Chondrocyte (in vitro differentiated cells): ENCODE results near the gene CCDC8. TPM values are rescaled to one million over a fixed set of nuclear protein-coding genes. Genes with fewer than 3 reads are reported as not detected.

Experiments used
- DNase-seq: peaks from one replicate; pipeline ENCODE4 v3.0.0; 2021; ENCODE audit warnings: mixed read lengths, low spot score
- H3K27ac Mint-ChIP-seq: one replicate; pipeline ENCODE4 v1.8.0; 2021; ENCODE audit warnings: mild to moderate bottlenecking, moderate library complexity, mixed read lengths; ENCODE audit not compliant: unreplicated experiment
- H3K27me3 Mint-ChIP-seq: 2 replicates; pipeline ENCODE4 v1.8.0; 2021; ENCODE audit warnings: low read depth, mixed read lengths
- H3K36me3 Mint-ChIP-seq: 2 replicates; pipeline ENCODE4 v1.8.0; 2021; ENCODE audit warnings: low read depth, mixed read lengths
- H3K4me1 Mint-ChIP-seq: 2 replicates; pipeline ENCODE4 v1.8.0; 2021; ENCODE audit warnings: low read depth, mild to moderate bottlenecking, mixed read lengths
- H3K4me3 Mint-ChIP-seq: one replicate; pipeline ENCODE4 v1.8.0; 2021; ENCODE audit warnings: mild to moderate bottlenecking, moderate library complexity, mixed read lengths; ENCODE audit not compliant: unreplicated experiment
- H3K9me3 Mint-ChIP-seq: 2 replicates; pipeline ENCODE4 v1.8.0; 2021; ENCODE audit warnings: low read depth, mixed read lengths
- total RNA-seq: library from RNA; stranded (reverse); gene quantifications from 3 replicates; pipeline ENCODE4 v1.2.1, GENCODE V29; 2021
- TF ChIP-seq, protein P1 (sequence below): fragments of 200-600 bp; sonication (generic); IDR thresholded peaks from 2 replicates; pipeline ENCODE4 v1.5.0; 2021; ENCODE audit warnings: antibody characterized with exemption, mild to moderate bottlenecking, moderate library complexity

Gene CCDC8
- total RNA-seq, 1 donor from 2014 or later = 39.3 TPM

DNA sequence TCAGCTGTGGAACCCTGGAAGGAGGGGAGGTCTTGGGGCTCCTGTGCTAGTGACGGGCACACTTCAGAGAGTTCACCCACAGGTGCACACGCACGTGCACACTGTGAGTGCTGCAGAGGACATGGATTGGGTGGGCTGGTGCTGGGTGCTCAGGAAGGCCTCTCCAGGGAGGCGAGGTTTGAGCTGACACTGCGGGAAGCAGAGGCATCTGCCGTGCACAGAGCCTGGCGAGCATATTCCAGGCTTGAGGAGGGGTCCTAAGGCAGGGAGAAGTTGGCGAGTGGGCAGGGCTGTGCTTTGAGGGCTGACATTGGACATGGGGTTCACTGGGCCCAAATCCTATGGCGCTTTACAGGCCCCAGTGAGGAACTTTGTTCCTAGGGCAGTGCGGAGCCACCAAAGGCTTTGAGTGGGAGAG lies 25.6 kb downstream of the CCDC8 start:
- H3K4me1 Mint-ChIP-seq = peaks cover 21% of the 10 kb centered on the region
- H3K27ac Mint-ChIP-seq = no peak overlapping the region
- H3K4me3 Mint-ChIP-seq = no peak overlapping the region
- peaks cover 48% of the 10 kb centered on the region for H3K36me3 Mint-ChIP-seq
- H3K27me3 Mint-ChIP-seq = no peaks in the 10 kb centered on the region
- H3K9me3 Mint-ChIP-seq = peaks cover 5% of the 10 kb centered on the region
- DNase-seq = peak; percentile 66
- TF ChIP-seq, protein P1, sequence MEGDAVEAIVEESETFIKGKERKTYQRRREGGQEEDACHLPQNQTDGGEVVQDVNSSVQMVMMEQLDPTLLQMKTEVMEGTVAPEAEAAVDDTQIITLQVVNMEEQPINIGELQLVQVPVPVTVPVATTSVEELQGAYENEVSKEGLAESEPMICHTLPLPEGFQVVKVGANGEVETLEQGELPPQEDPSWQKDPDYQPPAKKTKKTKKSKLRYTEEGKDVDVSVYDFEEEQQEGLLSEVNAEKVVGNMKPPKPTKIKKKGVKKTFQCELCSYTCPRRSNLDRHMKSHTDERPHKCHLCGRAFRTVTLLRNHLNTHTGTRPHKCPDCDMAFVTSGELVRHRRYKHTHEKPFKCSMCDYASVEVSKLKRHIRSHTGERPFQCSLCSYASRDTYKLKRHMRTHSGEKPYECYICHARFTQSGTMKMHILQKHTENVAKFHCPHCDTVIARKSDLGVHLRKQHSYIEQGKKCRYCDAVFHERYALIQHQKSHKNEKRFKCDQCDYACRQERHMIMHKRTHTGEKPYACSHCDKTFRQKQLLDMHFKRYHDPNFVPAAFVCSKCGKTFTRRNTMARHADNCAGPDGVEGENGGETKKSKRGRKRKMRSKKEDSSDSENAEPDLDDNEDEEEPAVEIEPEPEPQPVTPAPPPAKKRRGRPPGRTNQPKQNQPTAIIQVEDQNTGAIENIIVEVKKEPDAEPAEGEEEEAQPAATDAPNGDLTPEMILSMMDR = no peak

DNA sequence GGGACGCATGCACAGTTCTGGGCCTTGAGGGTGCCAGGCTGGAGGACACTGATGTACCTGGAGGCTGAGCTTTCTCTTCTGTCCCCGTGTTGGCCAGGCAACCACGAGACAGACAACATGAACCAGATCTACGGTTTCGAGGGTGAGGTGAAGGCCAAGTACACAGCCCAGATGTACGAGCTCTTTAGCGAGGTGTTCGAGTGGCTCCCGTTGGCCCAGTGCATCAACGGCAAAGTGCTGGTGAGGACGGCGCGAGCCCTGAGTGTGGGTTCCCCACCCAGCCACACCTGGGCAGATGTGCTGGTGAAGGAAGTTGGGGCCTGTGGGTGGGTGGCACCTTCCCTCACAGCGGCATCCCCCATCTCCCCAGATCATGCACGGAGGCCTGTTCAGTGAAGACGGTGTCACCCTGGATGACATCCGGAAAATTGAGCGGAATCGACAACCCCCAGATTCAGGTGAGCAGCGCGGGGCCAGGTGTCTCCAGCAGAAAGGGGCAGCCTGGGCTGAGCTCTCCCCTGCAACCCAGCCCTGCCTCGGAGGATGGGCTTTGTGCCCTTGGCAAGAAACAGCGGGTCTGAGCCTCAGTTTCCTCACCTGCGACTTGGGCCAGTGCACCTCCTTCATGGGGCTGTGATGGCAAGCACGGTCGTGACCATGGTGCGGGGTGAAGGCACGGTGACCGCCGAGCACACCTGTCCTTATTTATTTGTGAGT lies 26.2 kb downstream of the CCDC8 start:
- TF ChIP-seq, protein P1 = no peak
- peak; percentile 73 for DNase-seq
- H3K27ac Mint-ChIP-seq = peak overlapping the region; percentile 15
- peaks cover 18% of the 10 kb centered on the region for H3K4me1 Mint-ChIP-seq
- no peak overlapping the region for H3K4me3 Mint-ChIP-seq
- peaks cover 53% of the 10 kb centered on the region for H3K36me3 Mint-ChIP-seq
- no peaks in the 10 kb centered on the region for H3K27me3 Mint-ChIP-seq
- peaks cover 5% of the 10 kb centered on the region for H3K9me3 Mint-ChIP-seq

DNA sequence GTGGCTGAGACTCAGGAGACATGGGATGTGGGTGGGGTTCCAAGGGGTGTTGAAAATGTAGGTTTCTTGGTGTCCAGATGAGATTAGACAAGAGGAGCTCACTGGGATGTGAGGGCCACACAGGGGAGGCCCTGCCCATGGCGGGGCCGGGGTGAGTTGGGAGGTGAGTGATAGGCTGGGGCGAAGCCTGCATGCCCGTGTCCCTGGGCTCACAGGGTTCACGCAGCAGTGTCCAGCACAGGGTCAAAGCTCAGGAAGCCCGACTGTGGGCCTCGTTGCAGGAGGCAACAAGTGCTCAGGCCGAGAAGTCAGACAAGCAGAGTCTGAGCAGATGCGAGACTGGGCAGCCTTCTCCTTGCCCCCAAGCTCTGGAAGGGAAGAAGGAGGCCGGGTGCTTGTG lies 27.2 kb downstream of the CCDC8 start:
- peak; percentile 50 for DNase-seq
- H3K9me3 Mint-ChIP-seq = peaks cover 5% of the 10 kb centered on the region
- peaks cover 53% of the 10 kb centered on the region for H3K36me3 Mint-ChIP-seq
- TF ChIP-seq, protein P1 = no peak
- peaks cover 10% of the 10 kb centered on the region for H3K4me1 Mint-ChIP-seq
- no peaks in the 10 kb centered on the region for H3K27me3 Mint-ChIP-seq
- no peak overlapping the region for H3K4me3 Mint-ChIP-seq
- no peak overlapping the region for H3K27ac Mint-ChIP-seq

DNA sequence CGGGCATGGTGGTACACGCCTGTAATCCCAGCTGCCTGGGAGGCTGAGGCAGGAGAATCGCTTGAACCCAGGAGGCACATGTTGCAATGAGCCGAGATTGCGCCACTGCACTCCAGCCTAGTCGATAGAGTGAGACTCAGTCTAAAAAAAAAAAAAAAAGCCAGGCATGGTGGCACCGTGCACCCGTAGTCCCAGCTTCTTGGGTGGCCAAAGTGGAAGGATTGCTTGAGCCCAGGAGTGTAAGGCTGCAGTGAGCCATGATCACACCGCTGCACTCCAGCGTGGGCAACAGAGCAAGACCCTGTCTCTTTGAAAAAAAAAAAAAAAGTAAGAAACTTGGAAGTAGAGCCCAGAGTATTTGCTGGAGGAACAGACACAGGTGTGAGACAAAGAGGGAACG lies 27.7 kb downstream of the CCDC8 start:
- no peaks in the 10 kb centered on the region for H3K27me3 Mint-ChIP-seq
- H3K27ac Mint-ChIP-seq = peak overlapping the region; percentile 22
- H3K9me3 Mint-ChIP-seq = peaks cover 5% of the 10 kb centered on the region
- peak; percentile 30 for DNase-seq
- H3K36me3 Mint-ChIP-seq = peaks cover 57% of the 10 kb centered on the region
- no peak overlapping the region for H3K4me3 Mint-ChIP-seq
- peaks cover 12% of the 10 kb centered on the region for H3K4me1 Mint-ChIP-seq
- TF ChIP-seq, protein P1 = no peak

DNA sequence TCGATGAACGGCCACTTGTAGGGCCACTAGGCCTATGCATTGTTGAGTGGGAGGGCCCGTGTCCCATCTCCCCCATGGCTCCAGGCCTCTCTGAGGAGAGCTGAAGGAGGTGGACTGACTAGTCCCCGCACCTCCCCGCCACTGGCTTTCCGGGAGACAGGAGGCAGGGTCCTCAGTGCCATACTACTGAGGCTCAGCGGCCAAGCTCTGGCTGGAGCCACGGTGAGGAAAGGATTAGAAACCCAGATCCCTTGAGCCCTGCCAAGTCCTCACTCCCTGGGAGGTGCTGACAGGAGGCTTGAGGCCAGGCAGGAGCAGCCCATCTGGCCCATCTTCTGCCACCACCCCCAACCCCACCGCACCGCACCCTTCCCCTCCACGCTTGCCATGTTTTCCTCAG lies 29.0 kb downstream of the CCDC8 start:
- Mint-ChIP-seq H3K27me3 (no peaks in the 10 kb centered on the region), H3K4me3 (no peak overlapping the region), H3K36me3 (peaks cover 58% of the 10 kb centered on the region), H3K4me1 (peaks cover 22% of the 10 kb centered on the region), H3K9me3 (peaks cover under 1% of the 10 kb centered on the region), H3K27ac (no peak overlapping the region)
- TF ChIP-seq, protein P1 = no peak
- peak; percentile 51 for DNase-seq
